CD1c-positive myeloid dendritic cell (primary cell): ENCODE data around the gene SFXN5.

ENCODE experiments used
- DNase-seq: peaks from one replicate; pipeline ENCODE4 v3.0.0-alpha.2; 2016; ENCODE audit errors: extremely low spot score

Gene SFXN5

GRCh38 chr2:72900191-72900825, 171.2 kb downstream of the SFXN5 start:
- DNase-seq, result no peak

GRCh38 chr2:72898585-72898906, 173.0 kb downstream of the SFXN5 start:
- DNase-seq, result no peak

- no peak for DNase-seq
These were observed 173.5 kb downstream of the SFXN5 start for GRCh38 chr2:72897785-72898584.

GRCh38 chr2:72896446-72896845, 175.1 kb downstream of the SFXN5 start:
- no peak for DNase-seq

GRCh38 chr2:72895759-72896281, 175.7 kb downstream of the SFXN5 start:
- DNase-seq, result no peak

GRCh38 chr2:72895154-72895553, 176.4 kb downstream of the SFXN5 start:
- no peak for DNase-seq

GRCh38 chr2:72894514-72894913, 177.0 kb downstream of the SFXN5 start:
- DNase-seq, result no peak

- DNase-seq, result peak; percentile 60
These were observed 177.8 kb downstream of the SFXN5 start for GRCh38 chr2:72893594-72894319.

- peak; percentile 69 for DNase-seq
These were observed 178.9 kb downstream of the SFXN5 start for GRCh38 chr2:72892506-72893173.
